Measurements from ENCODE around the gene CCDC138. TPM values are rescaled to one million over a fixed set of nuclear protein-coding genes. Genes with fewer than 3 reads are reported as not detected.

The CCDC138 gene

DNA sequence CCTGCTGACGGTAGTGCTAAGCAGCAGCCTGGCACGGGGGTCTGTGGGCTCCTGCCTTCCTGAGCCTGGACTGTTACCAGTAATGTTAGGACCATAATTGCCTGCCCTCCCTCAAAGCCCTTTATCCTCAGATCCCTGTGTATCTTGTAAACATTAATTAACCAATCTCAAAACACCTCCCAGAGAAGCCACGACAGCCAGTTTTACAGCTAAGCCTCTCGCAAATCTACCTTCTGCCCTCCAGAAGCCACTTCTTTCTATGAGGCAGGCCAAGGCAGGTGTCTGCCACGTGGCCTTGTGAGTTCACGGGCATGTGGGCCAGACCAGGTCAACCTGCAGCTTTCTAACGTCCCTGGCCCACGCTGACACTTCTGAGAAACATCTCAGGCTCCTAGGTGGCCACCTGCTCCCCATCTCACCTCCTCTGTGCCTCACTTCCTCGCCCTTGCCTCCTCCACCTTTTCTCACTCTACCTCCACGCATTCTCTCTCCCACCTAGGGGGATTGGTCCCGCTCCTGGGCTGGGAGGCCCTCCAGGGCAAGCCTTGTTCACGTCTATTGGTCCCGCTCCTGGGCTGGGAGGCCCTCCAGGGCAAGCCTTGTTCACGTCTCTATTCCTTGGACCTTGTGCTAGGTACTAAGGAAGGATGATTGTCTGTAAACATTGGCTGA lies 138.1 kb downstream of the CCDC138 start:
- Histone ChIP-seq H3K4me3 (ENCODE audit: insufficient read depth in 1 of 2, low read depth in 1 of 2, low read length in 2 of 2) (no peak overlapping the region), H3K14ac (ENCODE audit: low read length in 2 of 2) (no peak overlapping the region), H3K4me1 (ENCODE audit: control insufficient read depth, insufficient read depth, low read depth, low read length) (peaks cover 4% of the 10 kb centered on the region), H2BK5ac (ENCODE audit: low read depth, low read length, poor library complexity, severe bottlenecking) (no peak overlapping the region), H2BK120ac (ENCODE audit: low read depth, low read length) (no peak overlapping the region), H3K36me3 (ENCODE audit: control insufficient read depth in 1 of 2, insufficient read depth in 2 of 2, low read depth in 1 of 2, low read length in 2 of 2) (no peaks in the 10 kb centered on the region), H2BK12ac (ENCODE audit: low read length in 2 of 2) (no peak overlapping the region), H3K9ac (ENCODE audit: low read length) (no peak overlapping the region), H3K27me3 (ENCODE audit: control insufficient read depth in 1 of 2, insufficient read depth in 1 of 2, low read length in 2 of 2) (peaks cover 68 to 75% of the 10 kb centered on the region in 2 experiments), H3K4ac (ENCODE audit: low read depth in 1 of 2, low read length in 2 of 2) (no peak overlapping the region), H4K91ac (ENCODE audit: low read length) (no peak overlapping the region), H3K27ac (ENCODE audit: low read length, poor library complexity, severe bottlenecking) (no peak overlapping the region), H3K18ac (ENCODE audit: low read depth in 1 of 2, low read length in 2 of 2) (no peak overlapping the region), H3K79me1 (replicated peaks; ENCODE audit: low read length, poor library complexity, severe bottlenecking) (no peaks in the 10 kb centered on the region), H3K23ac (ENCODE audit: low read length in 2 of 2) (no peak overlapping the region), H2AK5ac (ENCODE audit: low read length, severe bottlenecking) (no peak overlapping the region), H3K9me3 (ENCODE audit: control insufficient read depth, low read length) (no peaks in the 10 kb centered on the region), H2BK15ac (ENCODE audit: low read depth, poor library complexity, severe bottlenecking) (no peak overlapping the region), H2AFZ (ENCODE audit: low read depth, low read length) (no peak overlapping the region), H3K4me2 (ENCODE audit: low read length, poor library complexity, severe bottlenecking) (no peak overlapping the region), H4K8ac (ENCODE audit: low read length) (no peak overlapping the region)
- DNase-seq: no peak
- WGBS: 77% methylated on average over 13 of the region's 14 CpGs

DNA sequence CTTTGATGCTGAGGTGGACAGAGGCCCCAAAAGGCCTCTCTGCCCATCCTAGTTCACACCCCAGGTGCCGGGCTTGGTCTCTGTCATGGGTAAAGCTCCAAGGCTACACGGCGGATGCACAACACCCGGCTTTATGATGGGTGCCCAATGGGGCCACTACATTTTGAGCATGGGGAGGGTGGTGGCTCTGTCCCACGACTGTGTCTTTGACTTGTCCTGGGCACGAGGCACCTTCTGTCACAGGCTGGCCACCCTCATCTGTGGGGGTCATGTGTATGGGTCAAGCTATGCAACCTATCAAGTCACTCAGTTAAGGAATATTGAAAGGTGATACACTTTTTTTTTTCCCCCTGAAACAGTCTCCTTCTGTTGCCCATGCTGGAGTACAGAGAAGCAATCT lies 138.7 kb downstream of the CCDC138 start:
- Histone ChIP-seq H3K9ac (ENCODE audit: low read length) (no peak overlapping the region), H3K4me1 (ENCODE audit: control insufficient read depth, insufficient read depth, low read depth, low read length) (peaks cover 4% of the 10 kb centered on the region), H3K18ac (ENCODE audit: low read depth in 1 of 2, low read length in 2 of 2) (no peak overlapping the region), H2BK5ac (ENCODE audit: low read depth, low read length, poor library complexity, severe bottlenecking) (no peak overlapping the region), H3K79me1 (replicated peaks; ENCODE audit: low read length, poor library complexity, severe bottlenecking) (no peaks in the 10 kb centered on the region), H3K27ac (ENCODE audit: low read length, poor library complexity, severe bottlenecking) (no peak overlapping the region), H3K9me3 (ENCODE audit: control insufficient read depth, low read length) (no peaks in the 10 kb centered on the region), H2BK15ac (ENCODE audit: low read depth, poor library complexity, severe bottlenecking) (no peak overlapping the region), H3K23ac (ENCODE audit: low read length in 2 of 2) (no peak overlapping the region), H3K36me3 (ENCODE audit: control insufficient read depth in 1 of 2, insufficient read depth in 2 of 2, low read depth in 1 of 2, low read length in 2 of 2) (no peaks in the 10 kb centered on the region), H3K27me3 (ENCODE audit: control insufficient read depth in 1 of 2, insufficient read depth in 1 of 2, low read length in 2 of 2) (peaks cover 68 to 75% of the 10 kb centered on the region in 2 experiments), H3K4me3 (ENCODE audit: insufficient read depth in 1 of 2, low read depth in 1 of 2, low read length in 2 of 2) (no peak overlapping the region), H2AK5ac (ENCODE audit: low read length, severe bottlenecking) (no peak overlapping the region), H4K8ac (ENCODE audit: low read length) (no peak overlapping the region), H3K14ac (ENCODE audit: low read length in 2 of 2) (no peak overlapping the region), H2AFZ (ENCODE audit: low read depth, low read length) (no peak overlapping the region), H4K91ac (ENCODE audit: low read length) (no peak overlapping the region), H3K4me2 (ENCODE audit: low read length, poor library complexity, severe bottlenecking) (no peak overlapping the region), H3K4ac (ENCODE audit: low read depth in 1 of 2, low read length in 2 of 2) (no peak overlapping the region), H2BK120ac (ENCODE audit: low read depth, low read length) (no peak overlapping the region), H2BK12ac (ENCODE audit: low read length in 2 of 2) (no peak overlapping the region)
- DNase-seq: no peak
- WGBS: 81% methylated on average over 6 of the region's 6 CpGs

DNA sequence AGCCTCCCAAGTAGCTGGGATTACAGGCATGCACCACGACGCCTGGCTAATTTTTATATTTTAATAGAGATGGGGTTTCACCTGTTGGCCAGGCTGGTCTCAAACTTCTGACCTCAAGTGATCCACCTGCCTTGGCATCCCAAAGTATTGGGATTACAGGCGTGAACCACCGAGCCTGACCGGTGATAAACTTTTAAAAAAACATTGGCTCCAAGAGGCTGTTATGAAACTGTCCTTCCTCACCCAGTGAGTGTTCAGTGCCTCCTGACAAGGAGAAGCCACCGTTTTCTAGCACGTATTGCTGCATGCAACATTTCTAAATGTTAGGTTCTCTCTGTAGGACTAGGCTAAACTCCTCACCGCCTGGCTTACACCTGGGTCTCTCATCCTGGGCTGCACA lies 139.2 kb downstream of the CCDC138 start:
- 92% methylated on average over 8 of the region's 8 CpGs for WGBS
- no peak overlapping the region for H3K4me3 ChIP-seq (ENCODE audit: insufficient read depth in 1 of 2, low read depth in 1 of 2, low read length in 2 of 2)
- no peaks in the 10 kb centered on the region for H3K79me1 ChIP-seq (replicated peaks; ENCODE audit: low read length, poor library complexity, severe bottlenecking)
- no peaks in the 10 kb centered on the region for H3K36me3 ChIP-seq (ENCODE audit: control insufficient read depth in 1 of 2, insufficient read depth in 2 of 2, low read depth in 1 of 2, low read length in 2 of 2)
- H3K9ac ChIP-seq (ENCODE audit: low read length): no peak overlapping the region
- peaks cover 4% of the 10 kb centered on the region for H3K4me1 ChIP-seq (ENCODE audit: control insufficient read depth, insufficient read depth, low read depth, low read length)
- peaks cover 68 to 76% of the 10 kb centered on the region in 2 experiments for H3K27me3 ChIP-seq (ENCODE audit: control insufficient read depth in 1 of 2, insufficient read depth in 1 of 2, low read length in 2 of 2)
- H4K91ac ChIP-seq (ENCODE audit: low read length): no peak overlapping the region
- no peak overlapping the region for H4K8ac ChIP-seq (ENCODE audit: low read length)
- no peak overlapping the region for H2BK12ac ChIP-seq (ENCODE audit: low read length in 2 of 2)
- no peak overlapping the region for H3K23ac ChIP-seq (ENCODE audit: low read length in 2 of 2)
- H2BK5ac ChIP-seq (ENCODE audit: low read depth, low read length, poor library complexity, severe bottlenecking): no peak overlapping the region
- no peak for DNase-seq
- H3K9me3 ChIP-seq (ENCODE audit: control insufficient read depth, low read length): no peaks in the 10 kb centered on the region
- no peak overlapping the region for H3K27ac ChIP-seq (ENCODE audit: low read length, poor library complexity, severe bottlenecking)
- no peak overlapping the region for H2AK5ac ChIP-seq (ENCODE audit: low read length, severe bottlenecking)
- H3K4me2 ChIP-seq (ENCODE audit: low read length, poor library complexity, severe bottlenecking): no peak overlapping the region
- no peak overlapping the region for H2BK120ac ChIP-seq (ENCODE audit: low read depth, low read length)
- H3K14ac ChIP-seq (ENCODE audit: low read length in 2 of 2): no peak overlapping the region
- H3K18ac ChIP-seq (ENCODE audit: low read depth in 1 of 2, low read length in 2 of 2): no peak overlapping the region
- no peak overlapping the region for H2BK15ac ChIP-seq (ENCODE audit: low read depth, poor library complexity, severe bottlenecking)
- H2AFZ ChIP-seq (ENCODE audit: low read depth, low read length): no peak overlapping the region
- no peak overlapping the region for H3K4ac ChIP-seq (ENCODE audit: low read depth in 1 of 2, low read length in 2 of 2)

Small RNAs within 50 kb of the gene (small RNA-seq; reads per million reads assigned to genes)
- gene AC073415.1 (ENCODE audit: low read depth): not detected
